Endothelial cell of umbilical vein (primary cell): ENCODE data around the gene COX5B.

ENCODE experiments used
- EZH2 ChIP-seq: IDR thresholded peaks from 2 replicates; pipeline ENCODE4 v1.6.1; 2012; ENCODE audit warnings: borderline replicate concordance, low read depth, mild to moderate bottlenecking, moderate library complexity, low read length, inconsistent platforms; ENCODE audit not compliant: severe bottlenecking
- GATA2 ChIP-seq: IDR thresholded peaks from 2 replicates; pipeline ENCODE4 v1.7.0; 2011; ENCODE audit warnings: low read depth, mild to moderate bottlenecking, moderate library complexity, mixed read lengths, low read length; ENCODE audit not compliant: insufficient read length, insufficient read depth
- POLR2A ChIP-seq: IDR thresholded peaks from 2 replicates; pipeline ENCODE4 v1.6.1; 2012; ENCODE audit warnings: low read depth, mild to moderate bottlenecking, control low read depth, low read length
- POLR2AphosphoS5 ChIP-seq: IDR thresholded peaks from 2 replicates; pipeline ENCODE4 v1.6.1; 2012; ENCODE audit warnings: low read depth, mild to moderate bottlenecking, control low read depth, low read length, moderate library complexity; ENCODE audit not compliant: insufficient read depth
- TF ChIP-seq, protein P1 (sequence below), 2 donors: IDR thresholded peaks; 1 replicate in 1 of 2; 2 replicates in 1 of 2; pipeline ENCODE4 v1.5.1; 2011; ENCODE audit warnings: low read length in 2 of 2, mild to moderate bottlenecking in 2 of 2, moderate library complexity in 2 of 2, control low read depth in 1 of 2, inconsistent platforms in 1 of 2, low read depth in 1 of 2; ENCODE audit not compliant: insufficient read depth in 1 of 2; ENCODE audit errors: extremely low read depth in 1 of 2

DNA sequence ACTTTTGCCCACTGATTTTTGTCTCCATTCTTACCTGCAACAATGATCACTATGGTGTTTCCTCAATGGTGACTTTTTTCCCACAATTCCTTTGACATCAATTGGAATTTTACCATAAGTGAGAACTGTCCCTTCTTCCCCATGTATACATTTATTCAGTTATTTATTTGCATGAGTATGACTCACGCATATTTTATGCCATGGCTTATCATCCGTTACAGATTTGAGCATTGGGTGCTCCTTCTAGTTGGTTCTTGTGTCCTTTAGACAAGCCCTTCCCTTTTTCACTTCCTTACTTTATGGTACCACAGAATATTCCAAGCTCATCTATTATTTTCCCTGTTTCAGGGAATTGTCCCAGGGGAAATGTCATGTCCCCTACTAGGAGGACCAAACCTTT, 7.6 kb downstream of the COX5B start:
- TF ChIP-seq POLR2A = no peak
- TF ChIP-seq EZH2 = no peak
- TF ChIP-seq POLR2AphosphoS5 = no peak
- TF ChIP-seq, protein P1, sequence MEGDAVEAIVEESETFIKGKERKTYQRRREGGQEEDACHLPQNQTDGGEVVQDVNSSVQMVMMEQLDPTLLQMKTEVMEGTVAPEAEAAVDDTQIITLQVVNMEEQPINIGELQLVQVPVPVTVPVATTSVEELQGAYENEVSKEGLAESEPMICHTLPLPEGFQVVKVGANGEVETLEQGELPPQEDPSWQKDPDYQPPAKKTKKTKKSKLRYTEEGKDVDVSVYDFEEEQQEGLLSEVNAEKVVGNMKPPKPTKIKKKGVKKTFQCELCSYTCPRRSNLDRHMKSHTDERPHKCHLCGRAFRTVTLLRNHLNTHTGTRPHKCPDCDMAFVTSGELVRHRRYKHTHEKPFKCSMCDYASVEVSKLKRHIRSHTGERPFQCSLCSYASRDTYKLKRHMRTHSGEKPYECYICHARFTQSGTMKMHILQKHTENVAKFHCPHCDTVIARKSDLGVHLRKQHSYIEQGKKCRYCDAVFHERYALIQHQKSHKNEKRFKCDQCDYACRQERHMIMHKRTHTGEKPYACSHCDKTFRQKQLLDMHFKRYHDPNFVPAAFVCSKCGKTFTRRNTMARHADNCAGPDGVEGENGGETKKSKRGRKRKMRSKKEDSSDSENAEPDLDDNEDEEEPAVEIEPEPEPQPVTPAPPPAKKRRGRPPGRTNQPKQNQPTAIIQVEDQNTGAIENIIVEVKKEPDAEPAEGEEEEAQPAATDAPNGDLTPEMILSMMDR (IDR thresholded peaks at IDR 0.05; ENCODE audit: extremely low read depth in 1 of 2, insufficient read depth in 1 of 2, low read depth in 1 of 2, low read length in 2 of 2) = no peak
- TF ChIP-seq GATA2 = no peak
